ENCODE results near the gene LPP.

GRCh38 chr3:188839187-188839695, 685.3 kb downstream of the LPP start:
- TF ChIP-seq, protein P1, sequence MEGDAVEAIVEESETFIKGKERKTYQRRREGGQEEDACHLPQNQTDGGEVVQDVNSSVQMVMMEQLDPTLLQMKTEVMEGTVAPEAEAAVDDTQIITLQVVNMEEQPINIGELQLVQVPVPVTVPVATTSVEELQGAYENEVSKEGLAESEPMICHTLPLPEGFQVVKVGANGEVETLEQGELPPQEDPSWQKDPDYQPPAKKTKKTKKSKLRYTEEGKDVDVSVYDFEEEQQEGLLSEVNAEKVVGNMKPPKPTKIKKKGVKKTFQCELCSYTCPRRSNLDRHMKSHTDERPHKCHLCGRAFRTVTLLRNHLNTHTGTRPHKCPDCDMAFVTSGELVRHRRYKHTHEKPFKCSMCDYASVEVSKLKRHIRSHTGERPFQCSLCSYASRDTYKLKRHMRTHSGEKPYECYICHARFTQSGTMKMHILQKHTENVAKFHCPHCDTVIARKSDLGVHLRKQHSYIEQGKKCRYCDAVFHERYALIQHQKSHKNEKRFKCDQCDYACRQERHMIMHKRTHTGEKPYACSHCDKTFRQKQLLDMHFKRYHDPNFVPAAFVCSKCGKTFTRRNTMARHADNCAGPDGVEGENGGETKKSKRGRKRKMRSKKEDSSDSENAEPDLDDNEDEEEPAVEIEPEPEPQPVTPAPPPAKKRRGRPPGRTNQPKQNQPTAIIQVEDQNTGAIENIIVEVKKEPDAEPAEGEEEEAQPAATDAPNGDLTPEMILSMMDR (IDR thresholded peaks at IDR 0.05; ENCODE audit: insufficient read depth, low read length, poor library complexity, severe bottlenecking) = no peak
- TF ChIP-seq EZH2phosphoT487 (conservative IDR thresholded peaks at IDR 0.05; ENCODE audit: low read length) = no peak

Measured in SU-DHL-6 (cell line).